ENCODE data around the gene GFPT2. TPM values are rescaled to one million over a fixed set of nuclear protein-coding genes. Genes with fewer than 3 reads are reported as not detected.

GFPT2 gene
- total RNA-seq, 4 donors from 2014 or later, result 5.5 to 15.6 (median 6.4) TPM; not detected in 1

GRCh38 chr5:180291943-180292831 is 60.9 kb downstream of the GFPT2 start, which contains the start of gene MAPK9:
Gene MAPK9, minus strand, starts transcription at chr5:180292083. Its CDS starts 11,522 bp downstream, at chr5:180280561.
- Histone ChIP-seq H3K36me3 (no peaks in the 10 kb centered on the region), H3K4me1 (peaks cover 13 to 60% (median 22%) of the 10 kb centered on the region in 3 donors), H3K4me3 (peak within 1 kb of the TSS; percentile 81 to 100 (median 92)), H3K27ac (peak within 1 kb of the TSS; percentile 91 to 95 (median 94)), H3K9me3 (no peaks in the 10 kb centered on the region), H3K27me3 (no peaks in the 10 kb centered on the region)
- TF ChIP-seq CTCF (IDR thresholded peaks at IDR 0.05) (no peak), POLR2A (IDR thresholded peaks at IDR 0.05) (peak in 1 of 4 donors; percentile 65)
- WGBS, 2 donors, result 1 to 2% methylated on average over 13 of the region's 122 CpGs
- intact Hi-C loops (cut with DNase I), result loop anchor here (10.0 kb wide), 1 partner anchor 173 kb away; no protein-coding TSS in a partner anchor
- DNase-seq, result no peak

- DNase-seq, result no peak
- H3K27ac ChIP-seq, result peak overlapping the region; percentile 41 to 95 (median 94)
- intact Hi-C loops (cut with DNase I), result loop anchor here (10.0 kb wide), 1 partner anchor 173 kb away; no protein-coding TSS in a partner anchor
Observed at GRCh38 chr5:180291234-180291940, 61.7 kb downstream of the GFPT2 start.

GRCh38 chr5:180290568-180291233 is 62.4 kb downstream of the GFPT2 start:
- 15 to 18% methylated on average over 11 to 13 of the region's 13 CpGs for WGBS, 2 donors
- DNase-seq, result no peak
- intact Hi-C loops (cut with DNase I), result loop anchor here (10.0 kb wide), 1 partner anchor 174 kb away; no protein-coding TSS in a partner anchor
- Histone ChIP-seq H3K27ac (peak overlapping the region in 2 of 4 donors; percentile 41 to 92), H3K9me3 (no peaks in the 10 kb centered on the region), H3K36me3 (peaks cover 0 to 6% (median 0%) of the 10 kb centered on the region in 3 donors), H3K4me3 (peak overlapping the region; percentile 81 to 100 (median 92)), H3K27me3 (no peaks in the 10 kb centered on the region), H3K4me1 (peaks cover 13 to 60% (median 22%) of the 10 kb centered on the region in 3 donors)
- TF ChIP-seq POLR2A (IDR thresholded peaks at IDR 0.05) (no peak), CTCF (IDR thresholded peaks at IDR 0.05) (no peak)

More at GRCh38 chr5:180291234-180291940, 61.7 kb downstream of the GFPT2 start:
- Histone ChIP-seq H3K36me3 (peaks cover 0 to 4% (median 0%) of the 10 kb centered on the region in 3 donors), H3K4me1 (peaks cover 13 to 60% (median 22%) of the 10 kb centered on the region in 3 donors), H3K4me3 (peak overlapping the region; percentile 81 to 100 (median 92)), H3K9me3 (no peaks in the 10 kb centered on the region), H3K27me3 (no peaks in the 10 kb centered on the region)
- TF ChIP-seq POLR2A (IDR thresholded peaks at IDR 0.05) (no peak), CTCF (IDR thresholded peaks at IDR 0.05) (no peak)
- 0% methylated on average over 7 of the region's 68 CpGs; no CpG with 5 or more reads in 1 of the 2 donors for WGBS, 2 donors

GRCh38 chr5:180289966-180290365 is 63.2 kb downstream of the GFPT2 start:
- Histone ChIP-seq H3K36me3 (peaks cover 0 to 6% (median 0%) of the 10 kb centered on the region in 3 donors), H3K27ac (no peak overlapping the region), H3K4me3 (no peak overlapping the region), H3K9me3 (no peaks in the 10 kb centered on the region), H3K27me3 (no peaks in the 10 kb centered on the region), H3K4me1 (peaks cover 13 to 60% (median 22%) of the 10 kb centered on the region in 3 donors)
- intact Hi-C loops (cut with DNase I), result loop anchor here (10.0 kb wide), 1 partner anchor 175 kb away; no protein-coding TSS in a partner anchor
- no peak for DNase-seq
- 73 to 91% methylated on average over 5 of the region's 5 CpGs for WGBS, 2 donors
- no peak for TF ChIP-seq CTCF (IDR thresholded peaks at IDR 0.05)
- TF ChIP-seq POLR2A (IDR thresholded peaks at IDR 0.05), result no peak

Data from esophagus squamous epithelium (tissue), 5 donors.